Activated CD4-positive, alpha-beta memory T cell treated with anti-CD3 and anti-CD28 coated beads, Interleukin-2, amount 10 ng/mL, durations not matched to agents 7 days and 5 days (primary cell): ENCODE measurements around the gene SESN1. TPM values are rescaled to one million over a fixed set of nuclear protein-coding genes. Genes with fewer than 3 reads are reported as not detected.
"Not testable (repeated sequence)": the region's sequence is repeated elsewhere in the genome, so short reads cannot be mapped to it uniquely, and the experiment has no call there.

Experiments
- CTCF ChIA-PET: fragments of 350-600 bp; sonication (Branson Sonifier 250); formaldehyde crosslinking; loops from one replicate; lab custom pipeline; 2021; ENCODE audit warnings: antibody characterized with exemption, inconsistent platforms; lab: Charles Lee
- POLR2A ChIA-PET: fragments of 350-600 bp; sonication (Branson Sonifier 250); formaldehyde crosslinking; loops from one replicate; lab custom pipeline; 2021; ENCODE audit warnings: antibody characterized with exemption; lab: Charles Lee
- DNase-seq: peaks from one replicate; pipeline ENCODE4 v3.0.0-alpha.2; 2020
- H3K27ac Mint-ChIP-seq: one replicate; pipeline ENCODE4 v1.8.0; 2021; ENCODE audit warnings: mild to moderate bottlenecking, mixed read lengths
- H3K27me3 Mint-ChIP-seq: one replicate; pipeline ENCODE4 v1.8.0; 2021; ENCODE audit warnings: mixed read lengths
- H3K36me3 Mint-ChIP-seq: one replicate; pipeline ENCODE4 v1.8.0; 2021; ENCODE audit warnings: low read depth, mixed read lengths
- H3K4me1 Mint-ChIP-seq: one replicate; pipeline ENCODE4 v1.8.0; 2021; ENCODE audit warnings: mixed read lengths
- H3K4me3 Mint-ChIP-seq: one replicate; pipeline ENCODE4 v1.8.0; 2021; ENCODE audit warnings: mild to moderate bottlenecking, mixed read lengths
- H3K9me3 Mint-ChIP-seq: one replicate; pipeline ENCODE4 v1.8.0; 2021; ENCODE audit warnings: mixed read lengths
- total RNA-seq, 2 experiments: library from RNA; stranded (reverse); gene quantifications; one replicate each; pipeline ENCODE4 v1.2.3, GENCODE V29; 2021

Gene SESN1
- total RNA-seq, 2 experiments from 2014 or later, result 22.9 to 23.0 TPM

GRCh38 chr6:109092074-109092473, 2.6 kb downstream of the SESN1 start:
- Mint-ChIP-seq H3K36me3 (peaks cover 7% of the 10 kb centered on the region), H3K27me3 (no peaks in the 10 kb centered on the region), H3K4me1 (peaks cover 45% of the 10 kb centered on the region), H3K9me3 (no peaks in the 10 kb centered on the region), H3K27ac (no peak overlapping the region), H3K4me3 (peak overlapping the region; percentile 58)
- POLR2A ChIA-PET, result interaction anchor here (1.2 to 1.4 kb wide), 3 partner anchors 17 to 290 kb away, joined by 3 to 5 read pairs (median 3); partner anchors contain the start of gene CD164
- no peak for DNase-seq
- CTCF ChIA-PET, result no interaction called here

- ChIA-PET POLR2A (interaction anchor here (1.2 to 1.4 kb wide), 3 partner anchors 16 to 291 kb away, joined by 3 to 5 read pairs (median 3); partner anchors contain the start of gene CD164), CTCF (no interaction called here)
- Mint-ChIP-seq H3K4me1 (peaks cover 40% of the 10 kb centered on the region), H3K9me3 (no peaks in the 10 kb centered on the region), H3K36me3 (peaks cover 7% of the 10 kb centered on the region), H3K27ac (no peak overlapping the region), H3K4me3 (peak overlapping the region; percentile 58), H3K27me3 (no peaks in the 10 kb centered on the region)
- DNase-seq, result no peak
Measured at GRCh38 chr6:109091314-109092024, 3.2 kb downstream of the SESN1 start.

GRCh38 chr6:109088995-109089394, 5.7 kb downstream of the SESN1 start:
- CTCF ChIA-PET, result interaction anchor here (1.1 to 1.5 kb wide), 2 partner anchors 15 to 547 kb away, joined by 3 to 4 read pairs; no protein-coding TSS in a partner anchor
- H3K4me1 Mint-ChIP-seq, result peaks cover 30% of the 10 kb centered on the region
- no peaks in the 10 kb centered on the region for H3K27me3 Mint-ChIP-seq
- no peaks in the 10 kb centered on the region for H3K9me3 Mint-ChIP-seq
- peaks cover 4% of the 10 kb centered on the region for H3K36me3 Mint-ChIP-seq
- H3K27ac Mint-ChIP-seq, result no peak overlapping the region
- no peak overlapping the region for H3K4me3 Mint-ChIP-seq
- DNase-seq, result no peak
- POLR2A ChIA-PET, result interaction anchor here (0.6 to 2.5 kb wide), 2 partner anchors 74 to 294 kb away, joined by 3 to 7 read pairs; no protein-coding TSS in a partner anchor

GRCh38 chr6:109087661-109088264, 6.9 kb downstream of the SESN1 start:
- H3K27me3 Mint-ChIP-seq, result no peaks in the 10 kb centered on the region
- H3K27ac Mint-ChIP-seq, result no peak overlapping the region
- peaks cover 4% of the 10 kb centered on the region for H3K36me3 Mint-ChIP-seq
- peaks cover 22% of the 10 kb centered on the region for H3K4me1 Mint-ChIP-seq
- H3K9me3 Mint-ChIP-seq, result no peaks in the 10 kb centered on the region
- no peak overlapping the region for H3K4me3 Mint-ChIP-seq
- ChIA-PET CTCF (no interaction called here), POLR2A (interaction anchor here (2.5 kb wide), 1 partner anchor 295 kb away, joined by 7 read pairs; no protein-coding TSS in a partner anchor)
- DNase-seq, result no peak

- not testable (repeated sequence) for H3K9me3 Mint-ChIP-seq, H3K36me3 Mint-ChIP-seq, H3K4me3 Mint-ChIP-seq, H3K27ac Mint-ChIP-seq, H3K4me1 Mint-ChIP-seq, DNase-seq, H3K27me3 Mint-ChIP-seq
- CTCF ChIA-PET, result interaction anchor here (2.2 kb wide), 1 partner anchor 10 kb away, joined by 12 read pairs; no protein-coding TSS in a partner anchor
- POLR2A ChIA-PET, result interaction anchor here (1.5 to 2.9 kb wide), 2 partner anchors 9 to 299 kb away, joined by 3 to 10 read pairs; partner anchors contain the start of genes CD164 and SESN1
Measured at GRCh38 chr6:109084146-109084545, 10.5 kb downstream of the SESN1 start.

GRCh38 chr6:109083657-109084056, 11.0 kb downstream of the SESN1 start:
- peaks cover 2% of the 10 kb centered on the region for H3K4me1 Mint-ChIP-seq
- ChIA-PET POLR2A (interaction anchor here (2.9 kb wide), 1 partner anchor 10 kb away, joined by 10 read pairs; the partner anchor contains the start of gene SESN1), CTCF (interaction anchor here (2.2 kb wide), 1 partner anchor 9 kb away, joined by 12 read pairs; no protein-coding TSS in a partner anchor)
- no peak for DNase-seq
- no peaks in the 10 kb centered on the region for H3K27me3 Mint-ChIP-seq
- no peak overlapping the region for H3K27ac Mint-ChIP-seq
- peaks cover 4% of the 10 kb centered on the region for H3K36me3 Mint-ChIP-seq
- no peak overlapping the region for H3K4me3 Mint-ChIP-seq
- H3K9me3 Mint-ChIP-seq, result no peaks in the 10 kb centered on the region

- H3K9me3 Mint-ChIP-seq, result no peaks in the 10 kb centered on the region
- no peaks in the 10 kb centered on the region for H3K27me3 Mint-ChIP-seq
- H3K36me3 Mint-ChIP-seq, result peaks cover under 1% of the 10 kb centered on the region
- POLR2A ChIA-PET, result interaction anchor here (0.6 to 1.1 kb wide), 2 partner anchors 12 to 428 kb away, joined by 3 to 4 read pairs; partner anchors contain the start of gene SESN1
- H3K27ac Mint-ChIP-seq, result no peak overlapping the region
- no peak overlapping the region for H3K4me3 Mint-ChIP-seq
- DNase-seq, result no peak
- CTCF ChIA-PET, result no interaction called here
- peaks cover under 1% of the 10 kb centered on the region for H3K4me1 Mint-ChIP-seq
Measured at GRCh38 chr6:109082188-109082577, 12.5 kb downstream of the SESN1 start.

GRCh38 chr6:109081516-109082187, 13.0 kb downstream of the SESN1 start:
- Mint-ChIP-seq H3K9me3 (no peaks in the 10 kb centered on the region), H3K36me3 (no peaks in the 10 kb centered on the region), H3K27ac (no peak overlapping the region), H3K4me1 (peaks cover 1% of the 10 kb centered on the region), H3K4me3 (no peak overlapping the region), H3K27me3 (no peaks in the 10 kb centered on the region)
- no peak for DNase-seq
- ChIA-PET POLR2A (interaction anchor here (0.6 to 1.1 kb wide), 2 partner anchors 12 to 427 kb away, joined by 3 to 4 read pairs; partner anchors contain the start of gene SESN1), CTCF (no interaction called here)

- no peaks in the 10 kb centered on the region for H3K9me3 Mint-ChIP-seq
- peaks cover 3% of the 10 kb centered on the region for H3K4me1 Mint-ChIP-seq
- H3K36me3 Mint-ChIP-seq, result no peaks in the 10 kb centered on the region
- CTCF ChIA-PET, result no interaction called here
- no peak for DNase-seq
- no peaks in the 10 kb centered on the region for H3K27me3 Mint-ChIP-seq
- no peak overlapping the region for H3K4me3 Mint-ChIP-seq
- no peak overlapping the region for H3K27ac Mint-ChIP-seq
- POLR2A ChIA-PET, result no interaction called here
Measured at GRCh38 chr6:109081026-109081425, 13.6 kb downstream of the SESN1 start.

- POLR2A ChIA-PET, result interaction anchor here (2.2 kb wide), 1 partner anchor 15 kb away, joined by 10 read pairs; the partner anchor contains the start of genes CEP57L1 and SESN1
- CTCF ChIA-PET, result interaction anchor here (0.8 to 2.4 kb wide), 4 partner anchors 9 to 538 kb away, joined by 3 to 9 read pairs (median 6); partner anchors contain the start of gene CD164
- H3K9me3 Mint-ChIP-seq, result no peaks in the 10 kb centered on the region
- H3K27ac Mint-ChIP-seq, result no peak overlapping the region
- no peaks in the 10 kb centered on the region for H3K36me3 Mint-ChIP-seq
- H3K27me3 Mint-ChIP-seq, result no peaks in the 10 kb centered on the region
- H3K4me1 Mint-ChIP-seq, result peaks cover 3% of the 10 kb centered on the region
- H3K4me3 Mint-ChIP-seq, result no peak overlapping the region
- no peak for DNase-seq
Measured at GRCh38 chr6:109079981-109080380, 14.7 kb downstream of the SESN1 start.

- ChIA-PET POLR2A (interaction anchor here (1.1 to 2.6 kb wide), 2 partner anchors 18 to 172 kb away, joined by 3 to 11 read pairs; partner anchors contain the start of gene SESN1), CTCF (interaction anchor here (1.3 to 2.0 kb wide), 2 partner anchors 159 to 307 kb away, joined by 3 to 7 read pairs; no protein-coding TSS in a partner anchor)
- H3K27me3 Mint-ChIP-seq, result no peaks in the 10 kb centered on the region
- DNase-seq, result no peak
- H3K4me1 Mint-ChIP-seq, result peaks cover 13% of the 10 kb centered on the region
- no peak overlapping the region for H3K4me3 Mint-ChIP-seq
- no peaks in the 10 kb centered on the region for H3K36me3 Mint-ChIP-seq
- no peaks in the 10 kb centered on the region for H3K9me3 Mint-ChIP-seq
- H3K27ac Mint-ChIP-seq, result no peak overlapping the region
Measured at GRCh38 chr6:109076377-109076776, 18.3 kb downstream of the SESN1 start.

GRCh38 chr6:109075934-109076333, 18.7 kb downstream of the SESN1 start:
- no peaks in the 10 kb centered on the region for H3K36me3 Mint-ChIP-seq
- no peak overlapping the region for H3K27ac Mint-ChIP-seq
- no peaks in the 10 kb centered on the region for H3K9me3 Mint-ChIP-seq
- no peak overlapping the region for H3K4me3 Mint-ChIP-seq
- POLR2A ChIA-PET, result interaction anchor here (0.9 to 2.6 kb wide), 4 partner anchors 16 to 308 kb away, joined by 3 to 11 read pairs (median 4); partner anchors contain the start of gene SESN1
- H3K4me1 Mint-ChIP-seq, result peaks cover 18% of the 10 kb centered on the region
- no peak for DNase-seq
- CTCF ChIA-PET, result interaction anchor here (1.3 to 2.1 kb wide), 3 partner anchors 159 to 534 kb away, joined by 3 to 19 read pairs (median 7); no protein-coding TSS in a partner anchor
- no peaks in the 10 kb centered on the region for H3K27me3 Mint-ChIP-seq
